HUES6 (cell line): ENCODE measurements around the gene TFIP11.

ENCODE experiments used
- H3K27ac ChIP-seq: 2 replicates; pipeline ENCODE4 v1.7.0; 2013; ENCODE audit warnings: low read depth, mild to moderate bottlenecking, low read length, inconsistent platforms
- H3K27me3 ChIP-seq: 2 replicates; pipeline ENCODE4 v1.6.1; 2013; ENCODE audit warnings: low read length; ENCODE audit not compliant: control insufficient read depth, insufficient read depth
- H3K36me3 ChIP-seq: 2 replicates; pipeline ENCODE4 v1.6.1; 2013; ENCODE audit warnings: low read length; ENCODE audit not compliant: control insufficient read depth, insufficient read depth
- H3K4me1 ChIP-seq: 2 replicates; pipeline ENCODE4 v1.6.1; 2013; ENCODE audit warnings: low read length; ENCODE audit not compliant: control insufficient read depth, insufficient read depth
- H3K4me3 ChIP-seq: 2 replicates; pipeline ENCODE4 v1.5.1; 2013; ENCODE audit warnings: low read depth, low read length
- H3K9ac ChIP-seq: one replicate; pipeline ENCODE4 v1.6.1; 2013; ENCODE audit warnings: mild to moderate bottlenecking, low read length
- H3K9me3 ChIP-seq: 2 replicates; pipeline ENCODE4 v1.6.1; 2013; ENCODE audit warnings: low read depth, low read length; ENCODE audit not compliant: control insufficient read depth, insufficient read depth

TFIP11 gene

GRCh38 chr22:26512149-26512793 is at the start of gene TFIP11:
Gene TFIP11, minus strand, starts transcription at chr22:26512473. Its CDS starts 2,201 bp downstream, at chr22:26510272.
- peak within 1 kb of the TSS; percentile 94 for H3K9ac ChIP-seq
- peak within 1 kb of the TSS; percentile 35; the same call in 1 of the 2 replicates for H3K27ac ChIP-seq
- H3K4me1 ChIP-seq = peaks cover 7% of the 10 kb centered on the region; the same call in 1 of the 2 replicates
- no peaks in the 10 kb centered on the region for H3K27me3 ChIP-seq
- H3K4me3 ChIP-seq = peak within 1 kb of the TSS; percentile 81
- H3K9me3 ChIP-seq = no peaks in the 10 kb centered on the region
- H3K36me3 ChIP-seq = peaks cover 30% of the 10 kb centered on the region

- Histone ChIP-seq H3K4me3 (no peak overlapping the region), H3K36me3 (peaks cover 9% of the 10 kb centered on the region), H3K9ac (no peak overlapping the region), H3K9me3 (no peaks in the 10 kb centered on the region), H3K4me1 (peaks cover 55% of the 10 kb centered on the region), H3K27me3 (no peaks in the 10 kb centered on the region), H3K27ac (no peak overlapping the region)
Observed at GRCh38 chr22:26561756-26562417, 49.6 kb upstream of the TFIP11 start.

GRCh38 chr22:26559961-26560575 is 47.8 kb upstream of the TFIP11 start:
- no peak overlapping the region for H3K4me3 ChIP-seq
- no peak overlapping the region for H3K27ac ChIP-seq
- no peaks in the 10 kb centered on the region for H3K27me3 ChIP-seq
- H3K9me3 ChIP-seq = no peaks in the 10 kb centered on the region
- H3K4me1 ChIP-seq = peaks cover 57% of the 10 kb centered on the region
- peaks cover 8% of the 10 kb centered on the region for H3K36me3 ChIP-seq
- H3K9ac ChIP-seq = no peak overlapping the region

- no peaks in the 10 kb centered on the region for H3K9me3 ChIP-seq
- no peaks in the 10 kb centered on the region for H3K36me3 ChIP-seq
- no peak overlapping the region for H3K9ac ChIP-seq
- H3K4me1 ChIP-seq = peaks cover 57% of the 10 kb centered on the region
- no peak overlapping the region for H3K27ac ChIP-seq
- H3K27me3 ChIP-seq = no peaks in the 10 kb centered on the region
- H3K4me3 ChIP-seq = no peak overlapping the region
Observed at GRCh38 chr22:26558248-26558895, 46.1 kb upstream of the TFIP11 start.

- H3K36me3 ChIP-seq = no peaks in the 10 kb centered on the region
- no peaks in the 10 kb centered on the region for H3K27me3 ChIP-seq
- peaks cover 66% of the 10 kb centered on the region for H3K4me1 ChIP-seq
- no peak overlapping the region for H3K9ac ChIP-seq
- H3K27ac ChIP-seq = no peak overlapping the region
- H3K4me3 ChIP-seq = no peak overlapping the region
- no peaks in the 10 kb centered on the region for H3K9me3 ChIP-seq
Observed at GRCh38 chr22:26556904-26557303, 44.6 kb upstream of the TFIP11 start.

- no peak overlapping the region for H3K9ac ChIP-seq
- H3K4me1 ChIP-seq = peaks cover 76% of the 10 kb centered on the region
Observed at GRCh38 chr22:26555478-26555877, 43.2 kb upstream of the TFIP11 start.

GRCh38 chr22:26554956-26555355 is 42.7 kb upstream of the TFIP11 start:
- H3K36me3 ChIP-seq = no peaks in the 10 kb centered on the region
- peak overlapping the region; percentile 89 for H3K27ac ChIP-seq
- H3K9ac ChIP-seq = peak overlapping the region; percentile 69
- no peaks in the 10 kb centered on the region for H3K9me3 ChIP-seq
- H3K27me3 ChIP-seq = no peaks in the 10 kb centered on the region
- peaks cover 77% of the 10 kb centered on the region for H3K4me1 ChIP-seq
- 0 out of 2 replicates have a peak overlapping the region, but pooled peaks have one; percentile 15 for H3K4me3 ChIP-seq

More at GRCh38 chr22:26555478-26555877, 43.2 kb upstream of the TFIP11 start:
- no peaks in the 10 kb centered on the region for H3K9me3 ChIP-seq
- H3K36me3 ChIP-seq = no peaks in the 10 kb centered on the region
- 0 out of 2 replicates have a peak overlapping the region, but pooled peaks have one; percentile 15 for H3K4me3 ChIP-seq
- peak overlapping the region; percentile 89 for H3K27ac ChIP-seq
- H3K27me3 ChIP-seq = no peaks in the 10 kb centered on the region

GRCh38 chr22:26553056-26553752 is 40.9 kb upstream of the TFIP11 start:
- no peak overlapping the region for H3K9ac ChIP-seq
- peaks cover 71% of the 10 kb centered on the region for H3K4me1 ChIP-seq
- no peaks in the 10 kb centered on the region for H3K36me3 ChIP-seq
- no peaks in the 10 kb centered on the region for H3K27me3 ChIP-seq
- no peaks in the 10 kb centered on the region for H3K9me3 ChIP-seq
- no peak overlapping the region for H3K27ac ChIP-seq
- no peak overlapping the region for H3K4me3 ChIP-seq

GRCh38 chr22:26552466-26552865 is 40.2 kb upstream of the TFIP11 start:
- Histone ChIP-seq H3K4me1 (peaks cover 68% of the 10 kb centered on the region), H3K4me3 (no peak overlapping the region), H3K9me3 (no peaks in the 10 kb centered on the region), H3K27ac (no peak overlapping the region), H3K27me3 (no peaks in the 10 kb centered on the region), H3K36me3 (peaks cover 6% of the 10 kb centered on the region), H3K9ac (no peak overlapping the region)

- no peak overlapping the region for H3K27ac ChIP-seq
- H3K9ac ChIP-seq = no peak overlapping the region
- peaks cover 15% of the 10 kb centered on the region for H3K36me3 ChIP-seq
- H3K4me3 ChIP-seq = no peak overlapping the region
- H3K27me3 ChIP-seq = no peaks in the 10 kb centered on the region
- no peaks in the 10 kb centered on the region for H3K9me3 ChIP-seq
- H3K4me1 ChIP-seq = peaks cover 64% of the 10 kb centered on the region
Observed at GRCh38 chr22:26551568-26551967, 39.3 kb upstream of the TFIP11 start.
